ENCODE results near the gene IGFBP2. TPM values are rescaled to one million over a fixed set of nuclear protein-coding genes. Genes with fewer than 3 reads are reported as not detected.

IGFBP2 gene
- total and polyA plus RNA-seq, 2 of the 8 experiments (the other 6 are each of a cell fraction or from before 2014, with no cell fraction given) = 326 to 782 TPM

DNA sequence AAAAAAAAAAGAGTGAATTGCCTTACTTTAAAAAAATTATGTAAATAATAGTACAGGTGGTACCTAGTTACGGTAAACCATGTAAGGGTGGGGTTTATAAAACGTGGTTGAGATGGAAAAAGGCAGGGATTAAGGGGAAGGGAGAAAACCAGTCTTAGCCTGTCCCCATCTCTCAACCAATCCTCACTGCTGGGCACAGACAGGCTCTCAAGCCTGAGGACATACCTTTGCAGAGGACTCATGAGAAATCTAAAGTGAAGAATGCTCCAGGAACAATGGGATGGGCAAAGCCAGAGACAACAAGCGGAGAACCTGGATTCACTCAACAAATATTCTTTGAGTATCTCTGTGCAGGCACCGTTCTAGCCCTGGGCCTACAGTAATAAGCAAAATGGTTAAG lies 3.4 kb upstream of the IGFBP2 start:
- Histone ChIP-seq H4K5ac (ENCODE audit: insufficient read length, low read depth, low read length) (no peak overlapping the region), H4K20me1 (replicated peaks in 1 of 2; ENCODE audit: control insufficient read depth in 1 of 2, insufficient read depth in 2 of 2, low read length in 2 of 2) (no peaks in the 10 kb centered on the region), H3K27me3 (replicated peaks in 1 of 4; ENCODE audit: control insufficient read depth in 3 of 4, extremely low read depth in 1 of 4, insufficient read depth in 3 of 4, low read length in 3 of 4) (peaks cover 0 to 8% (median 6%) of the 10 kb centered on the region in 4 experiments; a peak in 3 of 7 replicates), H4K8ac (ENCODE audit: extremely low read depth, insufficient read depth, low read length) (no peak overlapping the region), H3K9me3 (ENCODE audit: insufficient read depth in 2 of 2, low read depth in 1 of 2, low read length in 1 of 2) (no peaks in the 10 kb centered on the region), H3K23me2 (ENCODE audit: low read depth, low read length) (peaks cover 15% of the 10 kb centered on the region), H2AFZ (ENCODE audit: low read length) (no peak overlapping the region), H2BK5ac (ENCODE audit: low read depth, low read length) (no peak overlapping the region), H2BK15ac (ENCODE audit: low read length) (no peak overlapping the region), H2BK120ac (replicated peaks; ENCODE audit: low read depth, low read length) (no peak overlapping the region), H3K4ac (replicated peaks; ENCODE audit: insufficient read length, low read depth, low read length) (no peak overlapping the region), H3K36me3 (ENCODE audit: control insufficient read depth in 2 of 4, insufficient read depth in 4 of 4, low read length in 3 of 4) (no peaks in the 10 kb centered on the region), H3K4me2 (ENCODE audit: insufficient read depth in 1 of 2, low read depth in 2 of 2, low read length in 2 of 2) (no peak overlapping the region), H3K14ac (ENCODE audit: insufficient read length) (no peak overlapping the region), H3K56ac (replicated peaks; ENCODE audit: insufficient read length, low read depth, low read length) (no peak overlapping the region), H3K4me1 (replicated peaks in 1 of 4; ENCODE audit: control insufficient read depth in 3 of 4, insufficient read depth in 4 of 4, low read length in 3 of 4) (peaks cover 4 to 11% (median 7%) of the 10 kb centered on the region in 4 experiments; a peak in 5 of 7 replicates), H2BK20ac (ENCODE audit: low read length) (no peak overlapping the region), H3K18ac (ENCODE audit: extremely low read depth, low read length) (no peak overlapping the region), H3K79me1 (ENCODE audit: low read depth, low read length) (no peaks in the 10 kb centered on the region), H3K9ac (replicated peaks in 1 of 4; ENCODE audit: extremely low read depth in 1 of 4, low read depth in 3 of 4, low read length in 3 of 4) (no peak overlapping the region), H3K79me2 (ENCODE audit: control insufficient read depth in 1 of 2, insufficient read depth in 2 of 2, low read length in 2 of 2) (peaks cover 0 to 12% of the 10 kb centered on the region in 2 experiments; a peak in 2 of 4 replicates), H2BK12ac (ENCODE audit: low read depth, low read length) (no peak overlapping the region), H3K4me3 (ENCODE audit: extremely low read depth in 1 of 4, insufficient read depth in 2 of 4, low read depth in 3 of 4, low read length in 4 of 4) (no peak overlapping the region), H4K91ac (replicated peaks; ENCODE audit: insufficient read length, low read length) (no peak overlapping the region), H2AK5ac (ENCODE audit: low read depth, low read length) (no peak overlapping the region), H3K27ac (ENCODE audit: low read depth, low read length) (no peak overlapping the region), H3K23ac (ENCODE audit: insufficient read length) (no peak overlapping the region)
- POLR2A ChIA-PET (ENCODE audit: partially characterized antibody) = interaction anchor here (1.0 to 2.6 kb wide), 4 partner anchors 10 to 127 kb away, joined by 3 to 12 read pairs (median 4); no protein-coding TSS in a partner anchor
- CTCF ChIA-PET (ENCODE audit: partially characterized antibody) = interaction anchor here (0.6 to 3.3 kb wide), 4 partner anchors 8 to 36 kb away, joined by 3 to 19 read pairs (median 4); no protein-coding TSS in a partner anchor
- FAIRE-seq = no peak
- WGBS, 2 experiments (ENCODE audit: extremely low coverage in 1 of 2, insufficient coverage in 1 of 2, insufficient read length in 1 of 2, insufficient replicate concordance in 2 of 2, low coverage in 1 of 2, low lambda C conversion rate in 2 of 2, missing lambda C conversion rate in 1 of 2) = 92% methylated on average over 4 of the region's 4 CpGs; no CpG with 5 or more reads in 1 of the 2 experiments
- DNase-seq (ENCODE audit: low read depth in 1 of 2, low spot score in 2 of 2) = no peak
- TF ChIP-seq ZNF274 (IDR thresholded peaks at IDR 0.05; ENCODE audit: borderline replicate concordance, extremely low read depth, low read length) (no peak), SP2 (IDR thresholded peaks at IDR 0.05; ENCODE audit: low read length) (no peak), TBP (IDR thresholded peaks at IDR 0.05; ENCODE audit: low read depth, low read length) (no peak), RFX5 (IDR thresholded peaks at IDR 0.05; ENCODE audit: borderline replicate concordance, low read depth, low read length) (no peak), EGR1 (IDR thresholded peaks at IDR 0.05; ENCODE audit: borderline replicate concordance, low read depth, low read length) (no peak), SIRT6 (IDR thresholded peaks at IDR 0.05; ENCODE audit: low read length) (no peak), GTF2F1 (IDR thresholded peaks at IDR 0.05; ENCODE audit: borderline replicate concordance, low read depth, low read length) (no peak), YY1 (IDR thresholded peaks at IDR 0.05; ENCODE audit: low read depth, low read length) (no peak), CTBP2 (IDR thresholded peaks at IDR 0.05; ENCODE audit: borderline replicate concordance, insufficient read depth, insufficient read length, low read length) (no peak), HDAC2 (IDR thresholded peaks at IDR 0.05; ENCODE audit: borderline replicate concordance in 1 of 2, low read depth in 2 of 2, low read length in 2 of 2) (no peak), CHD1 (IDR thresholded peaks at IDR 0.05; ENCODE audit: low read depth, low read length) (no peak), GABPA (IDR thresholded peaks at IDR 0.05; ENCODE audit: borderline replicate concordance, insufficient read depth, low read length) (no peak), SRF (IDR thresholded peaks at IDR 0.05; ENCODE audit: low read depth, low read length) (no peak), CBX8 (IDR thresholded peaks at IDR 0.05; ENCODE audit: borderline replicate concordance, low read depth, low read length) (no peak), RXRA (IDR thresholded peaks at IDR 0.05; ENCODE audit: insufficient read depth, low read depth, low read length) (no peak)

Data from H1 (cell line).